Endothelial cell of umbilical vein (primary cell): ENCODE data around the gene PSD2.

Source experiments
- CTCF ChIP-seq, 2 donors: IDR thresholded peaks; 1 replicate in 1 of 2; 2 replicates in 1 of 2; pipeline ENCODE4 v1.5.1; 2011; ENCODE audit warnings: low read length in 2 of 2, mild to moderate bottlenecking in 2 of 2, moderate library complexity in 2 of 2, control low read depth in 1 of 2, inconsistent platforms in 1 of 2, low read depth in 1 of 2; ENCODE audit not compliant: insufficient read depth in 1 of 2; ENCODE audit errors: extremely low read depth in 1 of 2
- JUN ChIP-seq: IDR thresholded peaks from 2 replicates; pipeline ENCODE4 v1.6.1; 2011; ENCODE audit warnings: borderline replicate concordance, low read depth; ENCODE audit not compliant: insufficient read length, insufficient read depth
- POLR2A ChIP-seq: IDR thresholded peaks from 2 replicates; pipeline ENCODE4 v1.6.1; 2012; ENCODE audit warnings: low read depth, mild to moderate bottlenecking, control low read depth, low read length
- POLR2AphosphoS5 ChIP-seq: IDR thresholded peaks from 2 replicates; pipeline ENCODE4 v1.6.1; 2012; ENCODE audit warnings: low read depth, mild to moderate bottlenecking, control low read depth, low read length, moderate library complexity; ENCODE audit not compliant: insufficient read depth

GRCh38 chr5:139795074-139796001 is at the start of gene PSD2:
- TF ChIP-seq POLR2A: no peak
- no peak for TF ChIP-seq CTCF (IDR thresholded peaks at IDR 0.05; ENCODE audit: extremely low read depth in 1 of 2, insufficient read depth in 1 of 2, low read depth in 1 of 2, low read length in 2 of 2)
- no peak for TF ChIP-seq POLR2AphosphoS5
- no peak for TF ChIP-seq JUN
